ENCODE data around the gene HSPB2. TPM values are rescaled to one million over a fixed set of nuclear protein-coding genes. Genes with fewer than 3 reads are reported as not detected.
"Not testable (repeated sequence)": the region's sequence is repeated elsewhere in the genome, so short reads cannot be mapped to it uniquely, and the experiment has no call there.

HSPB2 gene
- total and polyA plus RNA-seq, 5 donors: 38.0 to 106 (median 70.5) TPM

DNA sequence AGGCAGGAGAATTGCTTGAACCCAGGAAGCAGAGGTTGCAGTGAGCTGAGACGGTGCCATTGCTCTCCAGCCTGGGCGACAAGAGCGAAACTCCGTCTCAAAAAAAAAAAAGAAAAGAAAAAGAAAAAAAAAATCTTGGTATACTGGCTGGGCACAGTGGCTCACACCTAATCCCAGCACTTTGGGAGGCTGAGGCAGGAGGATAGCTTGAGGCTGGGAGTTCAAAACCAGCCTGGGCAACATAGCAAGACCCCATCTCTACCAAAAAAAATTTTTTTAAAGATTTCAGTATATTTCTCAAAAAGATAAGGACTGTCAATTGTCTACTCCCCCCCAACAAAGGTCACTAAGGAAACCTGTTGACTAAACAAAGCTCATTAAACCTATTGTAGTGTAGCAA, 27.5 kb upstream of the HSPB2 start:
- DNase-seq; ATAC-seq; H3K27me3 ChIP-seq (ENCODE audit: control insufficient read depth, insufficient read depth); H3K4me1 ChIP-seq (ENCODE audit: control insufficient read depth, insufficient read depth, low read length); H3K27ac ChIP-seq (ENCODE audit: low read length); H3K4me3 ChIP-seq (ENCODE audit: low read length); H3K9me3 ChIP-seq (ENCODE audit: control insufficient read depth, low read length); intact Hi-C loops (cut with DNase I): not testable (repeated sequence)
- WGBS: 69% methylated on average over 4 of the region's 4 CpGs

DNA sequence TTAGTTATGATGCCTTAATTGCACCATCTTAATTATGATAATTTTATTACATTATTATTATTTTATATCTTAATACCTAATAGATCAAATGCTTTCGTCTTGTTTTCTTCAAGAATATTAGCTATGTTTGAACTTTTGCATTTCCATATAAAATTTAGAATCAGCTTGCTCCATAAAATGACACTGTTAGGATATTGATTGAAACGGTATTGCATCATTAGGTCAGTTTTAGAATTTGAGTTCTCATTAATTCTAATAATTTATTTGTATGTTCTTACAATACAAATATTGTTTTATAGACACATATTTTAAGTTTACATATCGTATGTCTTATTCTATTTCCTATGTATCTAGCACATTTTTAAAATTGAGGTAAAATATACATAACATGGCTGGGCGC, 26.5 kb upstream of the HSPB2 start:
- Histone ChIP-seq H3K27me3 (ENCODE audit: control insufficient read depth, insufficient read depth) (no peaks in the 10 kb centered on the region), H3K9me3 (ENCODE audit: control insufficient read depth, low read length) (no peaks in the 10 kb centered on the region), H3K4me3 (ENCODE audit: low read length) (no peak overlapping the region), H3K27ac (ENCODE audit: low read length) (no peak overlapping the region), H3K4me1 (ENCODE audit: control insufficient read depth, insufficient read depth, low read length) (no peaks in the 10 kb centered on the region)
- WGBS: 92% methylated on average over 4 of the region's 4 CpGs
- ATAC-seq (no peak), DNase-seq (no peak)
- intact Hi-C loops (cut with DNase I): no loop called here

GRCh38 chr11:111886844-111887243, 25.7 kb upstream of the HSPB2 start:
- ATAC-seq: no peak
- intact Hi-C loops (cut with DNase I): no loop called here
- H3K27ac ChIP-seq (ENCODE audit: low read length): no peak overlapping the region
- no peak overlapping the region for H3K4me3 ChIP-seq (ENCODE audit: low read length)
- H3K9me3 ChIP-seq (ENCODE audit: control insufficient read depth, low read length): no peaks in the 10 kb centered on the region
- H3K27me3 ChIP-seq (ENCODE audit: control insufficient read depth, insufficient read depth): no peaks in the 10 kb centered on the region
- no peak for DNase-seq
- WGBS: 91% methylated on average over 2 of the region's 2 CpGs
- H3K4me1 ChIP-seq (ENCODE audit: control insufficient read depth, insufficient read depth, low read length): no peaks in the 10 kb centered on the region

GRCh38 chr11:111905411-111905810, 7.1 kb upstream of the HSPB2 start:
- Histone ChIP-seq H3K27ac (ENCODE audit: low read length) (no peak overlapping the region), H3K27me3 (ENCODE audit: control insufficient read depth, insufficient read depth) (no peaks in the 10 kb centered on the region), H3K4me1 (ENCODE audit: control insufficient read depth, insufficient read depth, low read length) (no peaks in the 10 kb centered on the region), H3K4me3 (ENCODE audit: low read length) (no peak overlapping the region), H3K9me3 (ENCODE audit: control insufficient read depth, low read length) (no peaks in the 10 kb centered on the region)
- 24% methylated on average over 2 of the region's 2 CpGs for WGBS
- DNase-seq (no peak), ATAC-seq (peak; percentile 62 to 69)
- intact Hi-C loops (cut with DNase I): no loop called here

GRCh38 chr11:111906680-111907079, 5.9 kb upstream of the HSPB2 start:
- WGBS: 86% methylated on average over 1 of the region's 1 CpG
- intact Hi-C loops (cut with DNase I): no loop called here
- Histone ChIP-seq H3K4me3 (ENCODE audit: low read length) (no peak overlapping the region), H3K27ac (ENCODE audit: low read length) (no peak overlapping the region), H3K27me3 (ENCODE audit: control insufficient read depth, insufficient read depth) (no peaks in the 10 kb centered on the region), H3K4me1 (ENCODE audit: control insufficient read depth, insufficient read depth, low read length) (no peaks in the 10 kb centered on the region), H3K9me3 (ENCODE audit: control insufficient read depth, low read length) (no peaks in the 10 kb centered on the region)
- ATAC-seq (peak in 1 of 2 donors; percentile 11), DNase-seq (no peak)

DNA sequence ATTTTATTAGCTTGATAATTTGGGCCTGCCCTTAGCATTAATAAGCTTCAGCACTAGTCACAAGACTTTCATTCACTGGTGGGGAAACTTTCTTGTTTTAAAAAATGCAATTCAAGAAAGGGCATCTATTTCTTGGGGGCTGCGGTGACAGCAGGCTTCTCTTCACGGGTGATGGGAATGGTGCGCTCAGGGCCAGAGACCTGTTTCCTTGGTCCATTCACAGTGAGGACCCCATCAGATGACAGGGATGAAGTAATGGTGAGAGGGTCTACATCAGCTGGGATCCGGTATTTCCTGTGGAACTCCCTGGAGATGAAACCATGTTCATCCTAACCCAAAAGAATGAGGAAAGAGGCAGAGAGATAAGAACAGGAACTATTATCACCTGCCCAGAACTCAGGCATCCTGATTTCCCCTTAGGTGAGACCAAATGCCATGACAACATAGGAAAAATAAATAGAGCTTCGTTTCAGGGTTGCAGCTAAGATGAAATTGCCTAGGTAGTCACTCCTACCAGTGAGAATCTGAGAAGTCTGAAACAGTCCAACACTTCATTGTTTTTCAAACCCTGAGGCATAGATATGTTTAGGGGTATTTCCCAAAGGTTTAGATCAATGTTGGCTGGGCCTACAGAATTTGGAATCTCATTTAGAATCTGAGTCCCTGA, 3.8 kb upstream of the HSPB2 start:
- WGBS: 58% methylated on average over 5 of the region's 5 CpGs
- intact Hi-C loops (cut with DNase I): no loop called here
- H3K4me1 ChIP-seq (ENCODE audit: control insufficient read depth, insufficient read depth, low read length): no peaks in the 10 kb centered on the region

GRCh38 chr11:111909378-111909777, 3.2 kb upstream of the HSPB2 start:
- H3K27me3 ChIP-seq (ENCODE audit: control insufficient read depth, insufficient read depth): no peaks in the 10 kb centered on the region
- no peak for DNase-seq
- H3K4me3 ChIP-seq (ENCODE audit: low read length): peak overlapping the region; percentile 87
- ATAC-seq: no peak
- WGBS: 50% methylated on average over 5 of the region's 5 CpGs
- intact Hi-C loops (cut with DNase I): no loop called here
- peak overlapping the region; percentile 96 for H3K27ac ChIP-seq (ENCODE audit: low read length)
- H3K4me1 ChIP-seq (ENCODE audit: control insufficient read depth, insufficient read depth, low read length): no peaks in the 10 kb centered on the region
- no peaks in the 10 kb centered on the region for H3K9me3 ChIP-seq (ENCODE audit: control insufficient read depth, low read length)

More for the DNA sequence above, 3.8 kb upstream of the HSPB2 start:
- no peak for ATAC-seq
- DNase-seq: no peak
- peak overlapping the region; percentile 87 for H3K4me3 ChIP-seq (ENCODE audit: low read length)
- no peaks in the 10 kb centered on the region for H3K9me3 ChIP-seq (ENCODE audit: control insufficient read depth, low read length)
- H3K27me3 ChIP-seq (ENCODE audit: control insufficient read depth, insufficient read depth): no peaks in the 10 kb centered on the region
- H3K27ac ChIP-seq (ENCODE audit: low read length): peak overlapping the region; percentile 57

DNA sequence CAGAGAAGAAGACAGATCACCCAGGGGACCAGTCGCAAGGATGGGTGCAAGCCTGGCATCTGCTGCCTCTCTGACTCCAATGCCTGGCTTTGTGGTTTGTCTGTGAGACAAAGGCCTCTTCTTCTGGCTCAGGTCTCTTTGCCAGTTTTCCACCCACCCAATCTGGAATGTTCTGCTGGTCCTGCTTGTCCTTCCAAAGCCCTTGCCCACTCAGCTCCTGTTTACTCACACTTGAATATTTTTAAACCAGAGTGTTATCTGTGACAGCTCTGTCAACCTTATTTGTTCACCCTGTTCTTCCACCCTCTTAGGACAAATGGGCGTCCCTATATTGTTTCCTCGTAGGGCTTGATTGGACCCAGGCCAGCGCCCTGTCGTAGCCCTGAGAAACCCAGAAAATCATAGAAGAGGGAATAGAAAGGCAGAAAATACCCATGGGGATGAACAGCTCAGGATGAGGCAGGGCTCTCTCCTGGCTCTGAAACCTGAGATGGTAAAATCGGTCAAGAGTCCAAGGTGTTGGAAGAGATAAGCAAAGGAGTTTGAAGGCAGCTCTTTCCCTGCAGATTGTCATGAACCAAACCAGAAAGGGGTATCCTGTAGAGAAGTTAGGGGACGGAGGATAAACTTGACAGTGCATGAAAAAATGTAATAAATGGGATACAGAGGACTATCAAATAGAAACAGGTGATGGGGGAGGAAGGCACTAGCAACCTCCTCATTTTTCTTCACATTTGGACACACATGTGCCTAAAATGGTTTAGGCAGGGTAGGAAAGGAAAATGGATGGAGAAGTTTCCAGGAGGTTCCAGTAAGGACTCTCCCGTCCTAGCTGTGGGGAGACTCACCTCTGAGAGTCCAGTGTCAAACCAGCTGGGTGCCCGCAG, 1.6 kb upstream of the HSPB2 start:
- intact Hi-C loops (cut with DNase I): loop anchor here in 1 of 4 donors (5.0 kb wide), 1 partner anchor 34 kb away; the partner anchor contains the start of genes CFAP68 and FDXACB1
- H3K27ac ChIP-seq (ENCODE audit: low read length): peak overlapping the region; percentile 96
- H3K27me3 ChIP-seq (ENCODE audit: control insufficient read depth, insufficient read depth): no peaks in the 10 kb centered on the region
- WGBS: 35% methylated on average over 9 of the region's 9 CpGs
- DNase-seq: peak in 2 of 3 donors; percentile 64 to 78
- peak overlapping the region; percentile 87 for H3K4me3 ChIP-seq (ENCODE audit: low read length)
- no peaks in the 10 kb centered on the region for H3K4me1 ChIP-seq (ENCODE audit: control insufficient read depth, insufficient read depth, low read length)
- H3K9me3 ChIP-seq (ENCODE audit: control insufficient read depth, low read length): no peaks in the 10 kb centered on the region
- ATAC-seq: peak; percentile 8 to 34

DNA sequence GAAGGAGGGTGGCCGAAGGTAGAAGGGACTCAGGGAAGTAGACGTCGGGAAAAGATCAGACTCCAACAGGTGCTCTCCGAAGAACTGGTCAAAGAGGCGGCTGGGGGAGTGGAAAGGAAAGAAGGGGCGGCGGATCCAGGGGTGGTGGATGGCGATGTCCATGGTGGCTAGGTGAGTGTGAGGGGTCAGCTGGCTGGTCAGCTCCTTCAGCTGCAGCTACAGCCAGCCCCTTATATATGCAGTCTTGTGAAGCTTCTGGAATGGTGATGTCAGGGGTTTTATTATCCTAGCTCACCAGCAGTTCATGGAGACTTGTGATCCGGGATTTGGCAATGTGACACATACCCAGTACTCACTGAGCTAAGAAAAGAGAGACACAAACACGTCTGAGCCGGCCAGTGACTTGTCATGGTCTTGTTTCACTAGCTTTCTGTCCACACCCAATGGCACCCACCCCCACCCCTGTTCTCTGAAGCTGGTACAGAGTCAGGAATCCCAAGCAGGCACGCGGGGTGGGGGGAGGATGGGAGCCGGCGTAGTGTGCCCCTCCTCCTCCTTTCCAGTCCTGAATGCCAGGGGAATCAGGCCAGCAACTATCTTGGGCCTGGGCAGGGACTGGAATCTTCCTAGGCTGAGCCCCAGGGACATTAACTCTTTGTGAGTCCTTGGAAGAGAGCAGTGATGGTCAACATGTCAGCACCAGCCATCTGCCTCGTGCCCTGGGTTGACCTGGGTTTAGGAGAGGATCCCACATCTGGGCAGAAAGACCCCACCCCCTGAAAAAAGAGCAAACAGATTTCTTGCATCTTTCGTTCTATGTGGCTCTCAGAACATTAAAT, 752 bp upstream of the HSPB2 start, which contains the start of gene CRYAB:
Gene CRYAB, minus strand, starts transcription at position 208 of the 839 bp plus-strand sequence. Its CDS starts 46 bp downstream, at position 162.
- intact Hi-C loops (cut with DNase I): loop anchor here in 1 of 4 donors (5.0 kb wide), 1 partner anchor 34 kb away; the partner anchor contains the start of genes CFAP68 and FDXACB1
- H3K4me3 ChIP-seq (ENCODE audit: low read length): peak within 1 kb of the TSS; percentile 87
- peak; percentile 91 to 96 (median 95) for DNase-seq
- H3K4me1 ChIP-seq (ENCODE audit: control insufficient read depth, insufficient read depth, low read length): no peaks in the 10 kb centered on the region
- peak within 1 kb of the TSS; percentile 96 for H3K27ac ChIP-seq (ENCODE audit: low read length)
- no peaks in the 10 kb centered on the region for H3K27me3 ChIP-seq (ENCODE audit: control insufficient read depth, insufficient read depth)
- 23% methylated on average over 17 of the region's 17 CpGs for WGBS
- no peaks in the 10 kb centered on the region for H3K9me3 ChIP-seq (ENCODE audit: control insufficient read depth, low read length)
- peak; percentile 85 to 87 for ATAC-seq

GRCh38 chr11:111913031-111913861, 712 bp downstream of the HSPB2 start:
- H3K27ac ChIP-seq (ENCODE audit: low read length): peak overlapping the region; percentile 100
- no peaks in the 10 kb centered on the region for H3K9me3 ChIP-seq (ENCODE audit: control insufficient read depth, low read length)
- H3K27me3 ChIP-seq (ENCODE audit: control insufficient read depth, insufficient read depth): no peaks in the 10 kb centered on the region
- peak overlapping the region; percentile 55 for H3K4me3 ChIP-seq (ENCODE audit: low read length)
- DNase-seq (peak; percentile 40 to 83 (median 75)), ATAC-seq (peak; percentile 19 to 28)
- no peaks in the 10 kb centered on the region for H3K4me1 ChIP-seq (ENCODE audit: control insufficient read depth, insufficient read depth, low read length)
- WGBS: 25% methylated on average over 24 of the region's 24 CpGs
- intact Hi-C loops (cut with DNase I): loop anchor here in 1 of 4 donors (5.0 kb wide), 1 partner anchor 36 kb away; the partner anchor contains the start of genes CFAP68 and FDXACB1
